Esophagus muscularis mucosa (tissue), 4 donors: ENCODE data around the gene PPP4R4. TPM values are rescaled to one million over a fixed set of nuclear protein-coding genes. Genes with fewer than 3 reads are reported as not detected.
A peak's percentile ranks its signal among the peaks of the same experiment; 100 is the strongest.
"Not testable (repeated sequence)": the region's sequence is repeated elsewhere in the genome, so short reads cannot be mapped to it uniquely, and the experiment has no call there.

Experiments
- DNase-seq: peaks from one replicate; pipeline ENCODE4 v3.0.0-alpha.2; 2017; ENCODE audit errors: extremely low spot score
- H3K27ac ChIP-seq, 4 donors: fragments of 200-600 bp; sonication (generic); replicated peaks in 1 of 4; 1 replicate in 3 of 4; 2 replicates in 1 of 4; pipeline ENCODE4 v1.5.1; 2016 to 2019; ENCODE audit warnings: mild to moderate bottlenecking in 1 of 4
- H3K27me3 ChIP-seq, 4 donors: fragments of 200-600 bp; sonication (generic); one replicate each; pipeline versions ENCODE4 v1.5.1 to v1.6.0; 2016 to 2019
- H3K36me3 ChIP-seq, 4 donors: fragments of 200-600 bp; sonication (generic); one replicate each; pipeline ENCODE4 v1.5.1; 2016 to 2019
- H3K4me1 ChIP-seq, 4 donors: fragments of 200-600 bp; sonication (generic); one replicate each; pipeline ENCODE4 v1.5.1; 2016 to 2019
- H3K4me3 ChIP-seq, 4 donors: fragments of 200-600 bp; sonication (generic); 1 replicate in 2 of 4; 2 replicates in 2 of 4; pipeline ENCODE4 v1.5.1; 2016 to 2019; ENCODE audit warnings: mild to moderate bottlenecking in 4 of 4, moderate library complexity in 1 of 4
- H3K9me3 ChIP-seq, 4 donors: fragments of 200-600 bp; sonication (generic); 1 replicate in 3 of 4; 2 replicates in 1 of 4; pipeline ENCODE4 v1.5.1; 2016 to 2019
- EP300 ChIP-seq: sonication (generic); formaldehyde crosslinking; IDR thresholded peaks from one replicate; pipeline ENCODE4 v1.6.1; 2017; ENCODE audit warnings: antibody characterized with exemption
- POLR2A ChIP-seq: fragments of 450-650 bp; IDR thresholded peaks from one replicate; pipeline ENCODE4 v1.6.1; 2017; ENCODE audit warnings: antibody characterized with exemption, moderate library complexity, mild to moderate bottlenecking, low read depth
- POLR2AphosphoS5 ChIP-seq, 2 donors: sonication (generic); formaldehyde crosslinking; IDR thresholded peaks; one replicate each; pipeline ENCODE4 v1.6.1; 2017; ENCODE audit warnings: antibody characterized with exemption in 2 of 2
- WGBS: methylation state at CpG from one replicate; pipeline ENCODE4 v1.1.5; 2018; 5-methylcytosine and 5-hydroxymethylcytosine counted together
- intact Hi-C: fragments of 100-400 bp; cut with DNase I; formaldehyde crosslinking; loops from one replicate; pipeline ENCODE4 v1.15.1; 2023
- total RNA-seq, 4 donors: library from RNA; depleted of rRNA; stranded (reverse); fragments of >200 nt; gene quantifications; one replicate each; pipeline versions ENCODE4 v1.1.0 to v1.2.1, GENCODE V29; 2016
- TF ChIP-seq, protein P1 (sequence below), 3 experiments: fragments of 200-600 bp in 2 of 3; fragments of 450-650 bp in 1 of 3; sonication (generic) in 2 of 3; IDR thresholded peaks; one replicate each; pipeline ENCODE4 v1.5.1; 2017 to 2019; ENCODE audit warnings: antibody characterized with exemption in 3 of 3, mild to moderate bottlenecking in 2 of 3, moderate library complexity in 1 of 3

Gene PPP4R4
- total RNA-seq, 4 donors from 2014 or later, result 0.19 to 0.83 (median 0.34) TPM; not detected in 1

DNA sequence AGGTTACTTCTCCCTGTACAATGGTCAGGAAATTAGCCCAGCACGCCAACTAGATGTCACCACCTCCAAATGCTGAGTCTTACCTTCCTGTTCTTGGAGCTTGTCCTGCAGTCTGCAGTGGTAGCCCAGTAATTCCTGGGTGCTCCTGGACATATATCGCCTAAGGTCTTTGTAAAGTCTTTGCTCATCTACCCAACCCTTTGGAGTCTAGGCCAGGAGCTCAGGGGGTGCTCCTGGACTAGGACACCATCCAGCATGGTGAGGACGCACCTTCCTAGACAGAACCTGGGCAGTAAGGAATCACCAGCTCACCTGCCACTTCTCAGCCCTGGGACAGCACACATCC, 118.4 kb downstream of the PPP4R4 start:
- peak; percentile 62 for DNase-seq
- intact Hi-C loops, result no loop called here
- Histone ChIP-seq H3K9me3 (no peaks in the 10 kb centered on the region), H3K27ac (no peak overlapping the region), H3K36me3 (no peaks in the 10 kb centered on the region), H3K4me1 (no peaks in the 10 kb centered on the region), H3K4me3 (no peak overlapping the region), H3K27me3 (peaks cover 0 to 3% (median 0%) of the 10 kb centered on the region in 4 donors)
- WGBS, result 96% methylated on average over 2 of the region's 3 CpGs
- TF ChIP-seq, protein P1, sequence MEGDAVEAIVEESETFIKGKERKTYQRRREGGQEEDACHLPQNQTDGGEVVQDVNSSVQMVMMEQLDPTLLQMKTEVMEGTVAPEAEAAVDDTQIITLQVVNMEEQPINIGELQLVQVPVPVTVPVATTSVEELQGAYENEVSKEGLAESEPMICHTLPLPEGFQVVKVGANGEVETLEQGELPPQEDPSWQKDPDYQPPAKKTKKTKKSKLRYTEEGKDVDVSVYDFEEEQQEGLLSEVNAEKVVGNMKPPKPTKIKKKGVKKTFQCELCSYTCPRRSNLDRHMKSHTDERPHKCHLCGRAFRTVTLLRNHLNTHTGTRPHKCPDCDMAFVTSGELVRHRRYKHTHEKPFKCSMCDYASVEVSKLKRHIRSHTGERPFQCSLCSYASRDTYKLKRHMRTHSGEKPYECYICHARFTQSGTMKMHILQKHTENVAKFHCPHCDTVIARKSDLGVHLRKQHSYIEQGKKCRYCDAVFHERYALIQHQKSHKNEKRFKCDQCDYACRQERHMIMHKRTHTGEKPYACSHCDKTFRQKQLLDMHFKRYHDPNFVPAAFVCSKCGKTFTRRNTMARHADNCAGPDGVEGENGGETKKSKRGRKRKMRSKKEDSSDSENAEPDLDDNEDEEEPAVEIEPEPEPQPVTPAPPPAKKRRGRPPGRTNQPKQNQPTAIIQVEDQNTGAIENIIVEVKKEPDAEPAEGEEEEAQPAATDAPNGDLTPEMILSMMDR (IDR thresholded peaks at IDR 0.05), result no peak
- TF ChIP-seq POLR2AphosphoS5 (IDR thresholded peaks at IDR 0.05) (no peak), EP300 (no peak), POLR2A (no peak)

GRCh38 chr14:94292872-94293577, 118.9 kb downstream of the PPP4R4 start, which contains the start of gene SERPINA10:
Gene SERPINA10, minus strand, starts transcription at chr14:94293268. Its CDS starts 2,675 bp downstream, at chr14:94290593.
- DNase-seq, result no peak
- TF ChIP-seq, protein P1 (IDR thresholded peaks at IDR 0.05), result no peak
- TF ChIP-seq EP300, result no peak
- TF ChIP-seq POLR2A, result no peak
- no peak for TF ChIP-seq POLR2AphosphoS5 (IDR thresholded peaks at IDR 0.05)
- intact Hi-C loops, result no loop called here
- H3K9me3 ChIP-seq, result no peaks in the 10 kb centered on the region
- H3K36me3 ChIP-seq, result no peaks in the 10 kb centered on the region
- H3K4me1 ChIP-seq, result no peaks in the 10 kb centered on the region
- no peak within 1 kb of the TSS for H3K4me3 ChIP-seq
- WGBS, result 80% methylated on average over 10 of the region's 10 CpGs
- H3K27me3 ChIP-seq, result peaks cover 0 to 3% (median 0%) of the 10 kb centered on the region in 4 donors
- no peak within 1 kb of the TSS for H3K27ac ChIP-seq

DNA sequence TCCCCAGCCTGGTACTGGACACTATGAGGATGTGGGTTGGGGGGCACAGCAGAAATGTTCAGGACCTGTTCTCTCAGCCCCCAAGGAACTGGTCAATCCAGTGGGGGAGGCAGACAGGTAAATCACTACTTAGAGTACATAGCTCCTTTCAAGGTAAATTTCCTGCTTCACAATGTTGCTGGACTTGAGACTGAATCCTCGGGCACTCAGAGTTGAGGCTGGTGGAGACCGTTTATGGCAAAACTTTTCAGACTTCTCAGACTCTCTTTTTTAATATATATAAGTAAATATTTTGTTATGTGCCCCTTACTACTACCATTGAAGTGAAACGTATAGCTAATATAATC, 119.4 kb downstream of the PPP4R4 start:
- 79% methylated on average over 3 of the region's 3 CpGs for WGBS
- Histone ChIP-seq H3K4me3 (no peak overlapping the region), H3K27me3 (peaks cover 0 to 3% (median 0%) of the 10 kb centered on the region in 4 donors), H3K27ac (no peak overlapping the region), H3K9me3 (no peaks in the 10 kb centered on the region), H3K36me3 (no peaks in the 10 kb centered on the region), H3K4me1 (no peaks in the 10 kb centered on the region)
- DNase-seq, result no peak
- intact Hi-C loops, result no loop called here
- TF ChIP-seq, protein P1 (IDR thresholded peaks at IDR 0.05), result no peak
- no peak for TF ChIP-seq EP300
- no peak for TF ChIP-seq POLR2AphosphoS5 (IDR thresholded peaks at IDR 0.05)
- TF ChIP-seq POLR2A, result no peak

- H3K27ac ChIP-seq, result no peak overlapping the region
- no peak overlapping the region for H3K4me3 ChIP-seq
- no peaks in the 10 kb centered on the region for H3K36me3 ChIP-seq
- TF ChIP-seq POLR2AphosphoS5 (IDR thresholded peaks at IDR 0.05), result no peak
- TF ChIP-seq, protein P1 (IDR thresholded peaks at IDR 0.05), result no peak
- no peaks in the 10 kb centered on the region for H3K9me3 ChIP-seq
- intact Hi-C loops, result no loop called here
- no peaks in the 10 kb centered on the region for H3K4me1 ChIP-seq
- DNase-seq, result peak; percentile 77
- H3K27me3 ChIP-seq, result peaks cover 0 to 3% (median 0%) of the 10 kb centered on the region in 4 donors
- 74% methylated on average over 9 of the region's 9 CpGs for WGBS
These were observed 121.4 kb downstream of the PPP4R4 start for GRCh38 chr14:94295360-94296180.

GRCh38 chr14:94296181-94296545, 122.0 kb downstream of the PPP4R4 start:
- DNase-seq, H3K27ac ChIP-seq, H3K36me3 ChIP-seq, H3K4me1 ChIP-seq, H3K9me3 ChIP-seq, intact Hi-C loops, H3K4me3 ChIP-seq, H3K27me3 ChIP-seq: not testable (repeated sequence)
- WGBS, result 76% methylated on average over 4 of the region's 4 CpGs
